ENCODE measurements around the gene RTEL1.

GRCh38 chr20:63617876-63618265 lies 40.2 kb upstream of the RTEL1 start:
- TF ChIP-seq, protein P1, sequence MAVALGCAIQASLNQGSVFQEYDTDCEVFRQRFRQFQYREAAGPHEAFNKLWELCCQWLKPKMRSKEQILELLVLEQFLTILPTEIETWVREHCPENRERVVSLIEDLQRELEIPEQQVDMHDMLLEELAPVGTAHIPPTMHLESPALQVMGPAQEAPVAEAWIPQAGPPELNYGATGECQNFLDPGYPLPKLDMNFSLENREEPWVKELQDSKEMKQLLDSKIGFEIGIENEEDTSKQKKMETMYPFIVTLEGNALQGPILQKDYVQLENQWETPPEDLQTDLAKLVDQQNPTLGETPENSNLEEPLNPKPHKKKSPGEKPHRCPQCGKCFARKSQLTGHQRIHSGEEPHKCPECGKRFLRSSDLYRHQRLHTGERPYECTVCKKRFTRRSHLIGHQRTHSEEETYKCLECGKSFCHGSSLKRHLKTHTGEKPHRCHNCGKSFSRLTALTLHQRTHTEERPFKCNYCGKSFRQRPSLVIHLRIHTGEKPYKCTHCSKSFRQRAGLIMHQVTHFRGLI (CRISPR knock-in tag; IDR thresholded peaks at IDR 0.05) = no peak
- TF ChIP-seq FOXA3 (CRISPR knock-in tag; conservative IDR thresholded peaks at IDR 0.05 in 1 of 2, IDR thresholded peaks at IDR 0.05 in 1 of 2) (no peak), KAT2B (IDR thresholded peaks at IDR 0.05; ENCODE audit: low read depth, low read length) (no peak), MXD1 (CRISPR knock-in tag; IDR thresholded peaks at IDR 0.05; ENCODE audit: borderline replicate concordance, poor library complexity, severe bottlenecking) (no peak), ARNT (IDR thresholded peaks at IDR 0.05) (no peak), BRCA1 (IDR thresholded peaks at IDR 0.05) (no peak), BRCA1 (CRISPR knock-in tag; IDR thresholded peaks at IDR 0.05) (no peak), STAG1 (CRISPR knock-in tag; IDR thresholded peaks at IDR 0.05; ENCODE audit: borderline replicate concordance) (no peak), POLR2AphosphoS2 (IDR thresholded peaks at IDR 0.05; ENCODE audit: low read length) (no peak)
- TF ChIP-seq, protein P2, sequence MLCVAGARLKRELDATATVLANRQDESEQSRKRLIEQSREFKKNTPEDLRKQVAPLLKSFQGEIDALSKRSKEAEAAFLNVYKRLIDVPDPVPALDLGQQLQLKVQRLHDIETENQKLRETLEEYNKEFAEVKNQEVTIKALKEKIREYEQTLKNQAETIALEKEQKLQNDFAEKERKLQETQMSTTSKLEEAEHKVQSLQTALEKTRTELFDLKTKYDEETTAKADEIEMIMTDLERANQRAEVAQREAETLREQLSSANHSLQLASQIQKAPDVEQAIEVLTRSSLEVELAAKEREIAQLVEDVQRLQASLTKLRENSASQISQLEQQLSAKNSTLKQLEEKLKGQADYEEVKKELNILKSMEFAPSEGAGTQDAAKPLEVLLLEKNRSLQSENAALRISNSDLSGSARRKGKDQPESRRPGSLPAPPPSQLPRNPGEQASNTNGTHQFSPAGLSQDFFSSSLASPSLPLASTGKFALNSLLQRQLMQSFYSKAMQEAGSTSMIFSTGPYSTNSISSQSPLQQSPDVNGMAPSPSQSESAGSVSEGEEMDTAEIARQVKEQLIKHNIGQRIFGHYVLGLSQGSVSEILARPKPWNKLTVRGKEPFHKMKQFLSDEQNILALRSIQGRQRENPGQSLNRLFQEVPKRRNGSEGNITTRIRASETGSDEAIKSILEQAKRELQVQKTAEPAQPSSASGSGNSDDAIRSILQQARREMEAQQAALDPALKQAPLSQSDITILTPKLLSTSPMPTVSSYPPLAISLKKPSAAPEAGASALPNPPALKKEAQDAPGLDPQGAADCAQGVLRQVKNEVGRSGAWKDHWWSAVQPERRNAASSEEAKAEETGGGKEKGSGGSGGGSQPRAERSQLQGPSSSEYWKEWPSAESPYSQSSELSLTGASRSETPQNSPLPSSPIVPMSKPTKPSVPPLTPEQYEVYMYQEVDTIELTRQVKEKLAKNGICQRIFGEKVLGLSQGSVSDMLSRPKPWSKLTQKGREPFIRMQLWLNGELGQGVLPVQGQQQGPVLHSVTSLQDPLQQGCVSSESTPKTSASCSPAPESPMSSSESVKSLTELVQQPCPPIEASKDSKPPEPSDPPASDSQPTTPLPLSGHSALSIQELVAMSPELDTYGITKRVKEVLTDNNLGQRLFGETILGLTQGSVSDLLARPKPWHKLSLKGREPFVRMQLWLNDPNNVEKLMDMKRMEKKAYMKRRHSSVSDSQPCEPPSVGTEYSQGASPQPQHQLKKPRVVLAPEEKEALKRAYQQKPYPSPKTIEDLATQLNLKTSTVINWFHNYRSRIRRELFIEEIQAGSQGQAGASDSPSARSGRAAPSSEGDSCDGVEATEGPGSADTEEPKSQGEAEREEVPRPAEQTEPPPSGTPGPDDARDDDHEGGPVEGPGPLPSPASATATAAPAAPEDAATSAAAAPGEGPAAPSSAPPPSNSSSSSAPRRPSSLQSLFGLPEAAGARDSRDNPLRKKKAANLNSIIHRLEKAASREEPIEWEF (CRISPR knock-in tag; IDR thresholded peaks at IDR 0.05) = no peak
